ENCODE measurements around the gene KDM4B. TPM values are rescaled to one million over a fixed set of nuclear protein-coding genes. Genes with fewer than 3 reads are reported as not detected.

KDM4B gene
- total RNA-seq, 1 experiment from 2014 or later: 7.2 TPM

- DNase-seq (ENCODE audit: low spot score): no peak
Observed at GRCh38 chr19:5121266-5122120, 152.6 kb downstream of the KDM4B start.

DNA sequence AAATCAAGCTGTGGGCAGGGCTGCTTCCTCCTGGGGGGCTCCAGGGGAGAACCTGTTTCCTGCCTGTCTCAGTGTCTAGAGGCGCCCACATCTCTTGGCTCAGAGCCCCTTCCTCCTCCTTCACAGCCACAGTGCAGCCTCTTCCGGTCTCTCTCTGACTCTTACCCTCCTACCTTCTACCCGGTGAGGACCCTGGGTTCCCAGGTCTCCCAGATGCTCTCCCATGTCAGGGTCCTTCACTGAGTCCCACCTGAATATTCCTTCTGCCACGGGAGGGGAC is 153.1 kb downstream of the KDM4B start:
- DNase-seq (ENCODE audit: low spot score): no peak

GRCh38 chr19:5122671-5123409 is 153.9 kb downstream of the KDM4B start:
- DNase-seq (ENCODE audit: low spot score): no peak

DNA sequence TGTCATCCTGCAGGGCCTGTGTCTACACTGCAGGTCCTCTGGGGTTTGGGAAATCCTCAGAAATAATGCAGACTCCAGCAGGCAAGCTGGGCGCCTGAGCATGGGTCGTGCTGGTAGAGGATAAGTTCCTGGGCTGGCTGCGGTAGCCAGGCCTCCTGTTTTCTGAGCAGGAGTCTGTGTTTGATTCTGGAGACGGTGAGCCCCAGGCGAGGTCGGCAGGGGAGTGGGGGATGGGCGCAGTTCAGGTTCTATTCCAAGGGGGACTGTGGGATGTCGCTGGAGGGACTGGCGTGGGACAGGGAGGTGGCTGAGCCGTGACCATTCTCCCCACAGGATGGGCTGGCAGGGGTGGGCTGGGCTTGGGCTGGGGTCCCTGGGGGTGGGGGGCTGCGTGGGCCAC is 154.7 kb downstream of the KDM4B start:
- DNase-seq (ENCODE audit: low spot score): no peak

- no peak for DNase-seq (ENCODE audit: low spot score)
Observed at GRCh38 chr19:5124111-5124855, 155.4 kb downstream of the KDM4B start.

DNA sequence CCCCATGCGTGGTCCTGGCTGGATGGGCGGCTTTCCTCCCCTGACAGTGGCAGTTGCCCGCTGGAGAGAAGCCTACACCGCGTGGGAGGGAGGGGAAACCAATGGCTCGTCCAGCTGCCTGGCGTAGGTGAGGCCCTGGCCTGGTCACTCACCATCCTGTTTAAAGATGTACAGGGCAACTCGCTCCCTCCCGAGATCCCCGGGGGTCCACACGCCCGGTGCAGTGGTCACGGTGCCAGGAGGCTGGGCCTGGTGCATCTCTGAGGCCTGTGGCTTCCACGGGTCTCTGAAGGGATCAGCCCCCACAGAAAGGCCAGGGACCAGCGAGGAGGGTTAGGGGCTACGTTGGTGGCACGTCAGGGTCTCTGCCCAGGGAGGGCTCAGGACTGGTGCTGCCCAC is 156.5 kb downstream of the KDM4B start:
- no peak for DNase-seq (ENCODE audit: low spot score)

DNA sequence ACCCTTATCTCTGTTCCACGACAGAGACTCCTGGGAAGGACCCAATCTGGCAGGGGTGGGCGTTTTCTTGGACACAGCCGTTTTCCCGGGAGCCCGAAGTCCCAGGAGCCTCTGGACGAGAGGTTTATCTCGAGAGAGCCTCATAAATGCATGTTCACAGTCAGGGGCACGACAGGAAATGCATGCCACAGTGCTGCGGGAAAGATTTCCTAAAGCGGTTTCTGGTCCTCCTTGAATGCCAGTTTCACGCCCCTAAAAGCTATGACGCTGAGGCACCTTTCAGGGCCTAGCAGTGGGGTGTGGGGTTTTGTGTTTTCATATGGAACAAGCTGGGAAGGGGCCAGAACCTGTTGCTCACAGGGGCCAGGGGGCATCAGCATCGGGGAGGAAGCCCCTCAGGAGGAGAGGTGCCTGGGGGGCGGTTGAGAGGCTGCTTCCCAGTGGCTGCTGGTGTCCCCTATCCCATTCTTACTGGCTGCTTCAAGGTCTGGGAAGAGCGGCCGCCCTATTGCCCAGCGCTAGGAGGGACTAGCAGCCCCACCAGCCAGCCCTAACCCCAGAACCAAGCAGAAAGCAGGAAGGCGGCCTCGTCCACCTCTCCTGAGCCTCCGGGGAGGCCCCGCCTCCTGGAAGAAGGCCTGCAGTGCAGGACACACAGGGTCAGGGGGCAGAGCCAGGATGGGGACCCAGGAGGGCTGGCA is 157.0 kb downstream of the KDM4B start:
- DNase-seq (ENCODE audit: low spot score): no peak

DNA sequence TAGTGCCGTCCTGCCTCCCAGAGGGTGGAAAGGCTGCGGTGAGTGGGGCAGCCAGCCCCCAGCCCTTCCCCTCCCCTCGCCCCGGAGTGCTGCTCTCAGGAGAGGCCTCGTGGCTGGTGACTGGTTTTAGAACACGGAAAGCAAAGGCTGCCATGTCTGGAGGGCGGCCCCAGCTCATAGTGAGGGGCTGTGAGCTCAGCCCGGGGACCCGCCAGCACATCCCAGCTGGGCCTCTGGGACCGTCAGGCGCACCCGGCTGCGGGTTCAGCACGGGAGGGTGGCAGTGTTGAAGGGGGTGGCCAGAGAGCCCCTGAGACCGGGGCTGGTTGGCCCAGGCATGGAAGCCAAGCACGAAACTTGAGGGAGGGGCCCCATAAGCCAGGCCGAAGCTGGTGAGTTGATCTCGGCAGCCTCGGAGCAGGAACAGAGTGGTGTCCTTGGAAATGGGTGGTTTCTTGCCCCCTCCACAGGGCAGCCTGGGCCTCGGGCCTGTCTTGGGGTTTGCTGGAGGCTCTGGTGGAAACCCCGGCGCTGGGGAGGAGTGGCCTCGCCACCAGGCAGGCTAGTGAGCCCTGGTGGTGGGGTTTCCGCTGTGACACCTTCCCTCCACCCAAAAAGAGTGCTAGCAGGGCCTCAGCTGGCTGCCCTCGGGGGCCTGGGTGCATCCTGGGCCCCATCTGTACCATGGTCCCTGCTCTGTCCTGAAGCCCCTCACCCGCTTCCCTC is 157.7 kb downstream of the KDM4B start:
- no peak for DNase-seq (ENCODE audit: low spot score)

DNA sequence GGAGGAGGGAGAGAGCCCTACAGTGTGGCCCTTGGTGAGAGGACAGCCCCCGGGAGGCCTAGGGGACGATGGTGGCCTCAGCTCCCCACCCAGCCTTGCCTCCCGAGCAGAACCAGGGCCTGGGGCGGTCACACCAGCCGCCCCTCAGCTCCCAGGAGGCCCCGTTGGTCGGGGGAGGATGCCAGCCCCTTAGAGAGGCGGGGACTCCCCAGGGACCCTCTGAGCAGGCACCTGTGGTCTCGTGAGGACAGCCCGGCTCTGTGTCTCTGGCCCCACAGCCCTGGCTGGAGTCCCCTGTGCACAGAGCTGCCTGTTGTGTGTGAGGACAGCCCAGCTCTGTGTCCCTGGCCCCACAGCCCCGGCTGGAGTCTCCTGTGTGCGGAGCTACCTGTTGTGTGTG is 158.8 kb downstream of the KDM4B start:
- DNase-seq (ENCODE audit: low spot score): no peak

- DNase-seq (ENCODE audit: low spot score): no peak
Observed at GRCh38 chr19:5128251-5128935, 159.5 kb downstream of the KDM4B start.

- no peak for DNase-seq (ENCODE audit: low spot score)
Observed at GRCh38 chr19:5128936-5129389, 160.1 kb downstream of the KDM4B start.

- DNase-seq (ENCODE audit: low spot score): no peak
Observed at GRCh38 chr19:5129691-5130090, 160.8 kb downstream of the KDM4B start.

GRCh38 chr19:5130371-5131030 is 161.6 kb downstream of the KDM4B start:
- DNase-seq (ENCODE audit: low spot score): no peak

GRCh38 chr19:5131031-5131505 is 162.2 kb downstream of the KDM4B start:
- no peak for DNase-seq (ENCODE audit: low spot score)

DNA sequence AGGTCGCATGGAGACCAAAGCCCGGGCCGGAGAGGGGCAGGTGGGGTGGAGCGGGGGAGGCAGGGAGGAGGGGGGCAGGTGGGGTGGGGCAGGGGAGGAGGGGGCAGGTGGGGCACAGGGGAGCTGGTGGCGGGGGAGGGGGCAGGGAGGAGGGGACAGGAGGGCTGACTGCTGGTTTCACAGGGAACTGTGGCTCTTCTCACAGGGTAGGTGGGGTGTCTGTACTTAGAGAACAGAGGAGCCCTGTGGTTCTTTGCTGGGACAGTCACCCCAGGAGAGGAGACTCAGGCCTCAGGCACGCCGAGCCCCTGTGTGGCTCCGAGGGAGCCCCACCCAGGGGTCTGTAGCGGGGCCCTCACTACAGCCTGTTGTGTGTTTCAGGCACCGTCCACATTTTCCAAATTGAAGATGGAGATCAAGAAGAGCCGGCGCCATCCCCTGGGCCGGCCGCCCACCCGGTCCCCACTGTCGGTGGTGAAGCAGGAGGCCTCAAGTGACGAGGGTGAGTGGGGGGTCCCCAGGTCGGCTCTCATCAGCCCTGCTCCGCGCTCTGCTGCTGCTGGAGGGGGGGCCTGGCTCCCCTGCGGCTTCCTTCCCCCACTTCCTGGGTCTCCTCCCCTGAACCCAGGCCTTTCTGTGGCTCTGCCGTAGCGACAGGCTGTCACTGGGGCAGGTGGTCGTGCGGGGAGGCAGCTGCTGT is 162.7 kb downstream of the KDM4B start:
- DNase-seq (ENCODE audit: low spot score): no peak

GRCh38 chr19:5132206-5132560 is 163.3 kb downstream of the KDM4B start:
- DNase-seq (ENCODE audit: low spot score): no peak

GRCh38 chr19:5132698-5133651 is 164.1 kb downstream of the KDM4B start:
- no peak for DNase-seq (ENCODE audit: low spot score)

DNA sequence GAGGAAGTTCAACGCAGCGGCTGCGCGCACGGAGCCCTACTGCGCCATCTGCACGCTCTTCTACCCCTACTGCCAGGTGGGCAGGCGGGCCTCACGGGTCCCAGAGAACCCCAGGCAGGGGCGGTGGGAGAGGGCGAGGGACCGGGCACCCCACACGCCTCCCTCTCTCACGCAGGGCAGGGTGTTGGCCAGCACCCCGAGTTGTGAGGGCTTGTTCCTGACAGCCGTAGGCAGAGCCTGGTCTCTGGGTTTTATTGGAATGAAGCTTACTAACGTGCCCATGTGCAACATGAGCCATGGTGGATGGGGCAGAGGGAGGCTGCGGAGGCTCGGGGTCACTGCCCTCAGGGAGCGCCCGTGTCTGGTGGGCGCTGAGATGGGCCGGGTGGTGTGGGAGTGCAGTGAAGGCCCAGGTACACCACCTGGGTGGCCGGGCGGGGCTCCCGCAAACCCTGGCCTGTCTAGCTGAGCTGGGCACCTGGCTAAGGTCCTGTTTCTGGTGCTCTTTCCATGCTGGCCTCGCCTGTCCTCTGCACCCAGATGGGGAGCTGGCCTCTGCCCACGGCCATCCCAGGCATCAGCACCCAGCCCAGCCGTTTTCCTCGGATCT is 165.2 kb downstream of the KDM4B start:
- no peak for DNase-seq (ENCODE audit: low spot score)

Data from H4 (cell line).